ENCODE results near the gene TESK2. TPM values are rescaled to one million over a fixed set of nuclear protein-coding genes. Genes with fewer than 3 reads are reported as not detected.

TESK2 gene
- total and polyA plus RNA-seq, 2 of the 13 experiments (the other 11 are each of a cell fraction or from before 2014, with no cell fraction given) = 5.5 to 9.6 TPM

DNA sequence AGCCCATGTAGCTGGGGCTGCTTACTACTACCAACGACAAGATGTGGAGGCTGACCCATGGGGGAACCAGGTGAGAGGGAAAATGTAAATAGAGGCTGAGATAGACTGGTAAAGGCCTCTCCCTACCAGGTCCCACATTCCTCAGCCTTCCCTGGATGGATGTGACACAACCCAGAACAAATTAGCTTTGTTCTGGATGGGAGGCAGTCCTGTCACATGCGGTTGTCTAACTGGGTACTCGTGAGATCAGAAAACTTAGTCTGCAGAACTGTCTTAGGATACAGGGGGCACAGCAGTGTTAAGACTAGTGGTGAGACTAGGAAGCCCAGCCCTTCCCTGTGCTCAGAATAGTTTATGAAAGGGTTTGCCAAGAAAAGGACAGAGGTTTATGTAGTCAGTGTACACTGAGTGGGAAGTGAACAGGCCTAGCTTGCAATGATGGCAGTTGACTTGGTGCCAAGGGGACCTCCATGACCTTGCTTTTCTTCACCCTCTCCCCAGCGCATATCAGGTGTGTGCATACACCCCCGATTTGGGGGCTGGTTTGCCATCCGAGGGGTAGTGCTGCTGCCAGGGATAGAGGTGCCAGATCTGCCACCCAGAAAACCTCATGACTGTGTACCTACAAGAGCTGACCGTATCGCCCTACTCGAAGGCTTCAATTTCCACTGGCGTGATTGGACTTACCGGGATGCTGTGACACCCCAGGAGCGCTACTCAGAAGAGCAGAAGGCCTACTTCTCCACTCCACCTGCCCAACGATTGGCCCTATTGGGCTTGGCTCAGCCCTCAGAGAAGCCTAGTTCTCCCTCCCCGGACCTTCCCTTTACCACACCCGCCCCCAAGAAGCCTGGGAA is 17.6 kb upstream of the TESK2 start (continued):
- TF ChIP-seq FUBP1 (CRISPR knock-in tag; IDR thresholded peaks at IDR 0.05; ENCODE audit: borderline replicate concordance) = no peak
- TF ChIP-seq ZKSCAN1 (IDR thresholded peaks at IDR 0.05; ENCODE audit: low read length) = no peak
- peak in 1 of 2 experiments; percentile 36; a peak in 1 of 4 replicates for TF ChIP-seq NR2F1 (CRISPR knock-in tag; IDR thresholded peaks at IDR 0.05)
- TF ChIP-seq, protein P1, sequence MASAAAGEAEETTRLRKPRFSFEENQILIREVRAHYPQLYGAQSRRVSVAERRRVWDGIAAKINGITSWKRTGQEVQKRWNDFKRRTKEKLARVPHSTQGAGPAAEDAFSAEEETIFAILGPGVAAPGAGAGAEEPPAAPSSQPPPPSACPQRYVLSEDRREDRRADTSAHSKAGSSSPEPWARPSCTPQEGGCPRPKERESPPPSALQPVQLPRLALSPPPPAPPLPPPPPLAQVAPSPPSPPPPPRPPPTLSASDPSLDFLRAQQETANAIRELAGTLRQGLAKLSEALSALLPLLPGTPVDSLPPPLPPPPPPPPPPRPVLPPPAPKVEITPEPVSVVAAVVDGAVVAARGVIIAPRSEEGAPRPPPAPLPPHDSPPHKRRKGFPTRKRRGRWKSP (CRISPR knock-in tag; IDR thresholded peaks at IDR 0.05) = 0 out of 2 replicates have a peak, but pooled peaks have one; percentile 17
- 0 out of 2 replicates have a peak, but pooled peaks have one; percentile 23 for TF ChIP-seq ZNF432 (CRISPR knock-in tag; IDR thresholded peaks at IDR 0.05; ENCODE audit: borderline replicate concordance)
- peak; percentile 86 for TF ChIP-seq AGO2 (optimal IDR thresholded peaks at IDR 0.05; ENCODE audit: low read depth, low read length)
- no peak; the same call in 1 of the 2 replicates for TF ChIP-seq SMC3 (IDR thresholded peaks at IDR 0.05; ENCODE audit: low read length)
- TF ChIP-seq REPIN1 (CRISPR knock-in tag; IDR thresholded peaks at IDR 0.05; ENCODE audit: borderline replicate concordance, low read depth) = 0 out of 2 replicates have a peak, but pooled peaks have one; percentile 47
